Sigmoid colon (tissue), 7 donors: ENCODE results near the gene ILKAP. TPM values are rescaled to one million over a fixed set of nuclear protein-coding genes. Genes with fewer than 3 reads are reported as not detected.

Experiments used
- DNase-seq: peaks from one replicate; pipeline ENCODE4 v3.0.0-alpha.2; 2019
- H3K27ac ChIP-seq, 4 donors: fragments of 200-600 bp; sonication (generic); one replicate each; pipeline ENCODE4 v1.5.1; 2016 to 2019; ENCODE audit warnings: mild to moderate bottlenecking in 1 of 4
- H3K27me3 ChIP-seq, 3 donors: fragments of 200-600 bp; sonication (generic); one replicate each; pipeline ENCODE4 v1.5.1; 2019; ENCODE audit warnings: mild to moderate bottlenecking in 1 of 3
- H3K36me3 ChIP-seq, 4 donors: fragments of 200-600 bp; sonication (generic); one replicate each; pipeline ENCODE4 v1.5.1; 2016 to 2019
- H3K4me1 ChIP-seq, 4 donors: fragments of 200-600 bp; sonication (generic); one replicate each; pipeline ENCODE4 v1.5.1; 2017 to 2019
- H3K4me3 ChIP-seq, 4 donors: fragments of 200-600 bp; sonication (generic); one replicate each; pipeline ENCODE4 v1.5.1; 2017 to 2019; ENCODE audit warnings: mild to moderate bottlenecking in 2 of 4, moderate library complexity in 1 of 4
- H3K9me3 ChIP-seq, 4 donors: fragments of 200-600 bp in 3 of 4; sonication (generic) in 3 of 4; one replicate each; pipeline versions ENCODE4 v1.5.1 to v1.6.1; 2013 to 2019
- CTCF ChIP-seq, 4 experiments: fragments of 450-650 bp in 3 of 4; fragments of 200-600 bp in 1 of 4; IDR thresholded peaks; one replicate each; pipeline ENCODE4 v1.5.1; 2016 to 2019; ENCODE audit warnings: antibody characterized with exemption in 4 of 4, mild to moderate bottlenecking in 3 of 4, moderate library complexity in 2 of 4
- EP300 ChIP-seq, 4 donors: sonication (generic); formaldehyde crosslinking; IDR thresholded peaks; one replicate each; pipeline ENCODE4 v1.6.1; 2017; ENCODE audit warnings: antibody characterized with exemption in 4 of 4
- POLR2A ChIP-seq, 2 donors: fragments of 450-650 bp; IDR thresholded peaks; one replicate each; pipeline ENCODE4 v1.6.1; 2016; ENCODE audit warnings: antibody characterized with exemption in 2 of 2, mild to moderate bottlenecking in 2 of 2, moderate library complexity in 2 of 2
- POLR2AphosphoS5 ChIP-seq, 4 donors: sonication (generic); formaldehyde crosslinking; IDR thresholded peaks; one replicate each; pipeline ENCODE4 v1.6.1; 2017; ENCODE audit warnings: antibody characterized with exemption in 4 of 4
- WGBS, 2 donors: extraction: QIAGEN DNeasy Blood & Tissue Kit; methylation state at CpG; one replicate each; pipeline ENCODE4 v1.1.7; 2013; 5-methylcytosine and 5-hydroxymethylcytosine counted together
- intact Hi-C: fragments of 100-400 bp; cut with DNase I; formaldehyde crosslinking; loops from one replicate; pipeline ENCODE4 v1.15.1; 2023
- polyA plus RNA-seq, 3 donors: library from polyadenylated mRNA; stranded (reverse); fragments of 200-250 nt; gene quantifications; one replicate each; pipeline ENCODE4 v1.2.3, GENCODE V29; 2013
- total RNA-seq, 4 donors: library from RNA; depleted of rRNA; stranded (reverse); fragments of >200 nt; gene quantifications; one replicate each; pipeline ENCODE4 v1.1.0, GENCODE V29; 2016
- donor health status: healthy with polysubstance abuse.
- donor health status: Bipolar disorder and iron deficiency.
- donor health status: healthy.

ILKAP gene
- total and polyA plus RNA-seq, 7 donors: 26.4 to 57.3 (median 40.6) TPM

- H3K4me3 ChIP-seq: no peak overlapping the region
- DNase-seq: no peak
- H3K9me3 ChIP-seq: no peaks in the 10 kb centered on the region
- no peaks in the 10 kb centered on the region for H3K36me3 ChIP-seq
- no peak overlapping the region for H3K27ac ChIP-seq
- peaks cover 0 to 13% (median 4%) of the 10 kb centered on the region in 4 donors for H3K4me1 ChIP-seq
- intact Hi-C loops: no loop called here
- no peak for TF ChIP-seq CTCF (IDR thresholded peaks at IDR 0.05)
- TF ChIP-seq POLR2AphosphoS5 (IDR thresholded peaks at IDR 0.05): no peak
- TF ChIP-seq POLR2A (IDR thresholded peaks at IDR 0.05): no peak
- no peak for TF ChIP-seq EP300 (IDR thresholded peaks at IDR 0.05)
- WGBS, 2 donors: 89 to 96% methylated on average over 28 of the region's 28 CpGs
- no peaks in the 10 kb centered on the region for H3K27me3 ChIP-seq
Observed at GRCh38 chr2:238130111-238130695, 73.3 kb downstream of the ILKAP start.

GRCh38 chr2:238129166-238130010 is 74.1 kb downstream of the ILKAP start:
- H3K4me3 ChIP-seq: no peak overlapping the region
- H3K9me3 ChIP-seq: no peaks in the 10 kb centered on the region
- H3K36me3 ChIP-seq: no peaks in the 10 kb centered on the region
- intact Hi-C loops: no loop called here
- H3K27ac ChIP-seq: no peak overlapping the region
- WGBS, 2 donors: 81 to 90% methylated on average over 22 of the region's 22 CpGs
- H3K27me3 ChIP-seq: no peaks in the 10 kb centered on the region
- TF ChIP-seq POLR2AphosphoS5 (IDR thresholded peaks at IDR 0.05) (no peak), POLR2A (IDR thresholded peaks at IDR 0.05) (no peak)
- DNase-seq: no peak
- H3K4me1 ChIP-seq: peaks cover 0 to 13% (median 4%) of the 10 kb centered on the region in 4 donors

GRCh38 chr2:238128534-238129001 is 74.9 kb downstream of the ILKAP start:
- no peak for DNase-seq

GRCh38 chr2:238128061-238128440 is 75.4 kb downstream of the ILKAP start:
- 92% methylated on average over 22 of the region's 22 CpGs for WGBS, 2 donors
- no peaks in the 10 kb centered on the region for H3K9me3 ChIP-seq
- intact Hi-C loops: no loop called here
- no peaks in the 10 kb centered on the region for H3K36me3 ChIP-seq
- peak overlapping the region in 1 of 4 donors; percentile 48 for H3K4me3 ChIP-seq
- H3K27me3 ChIP-seq: no peaks in the 10 kb centered on the region
- TF ChIP-seq POLR2AphosphoS5 (IDR thresholded peaks at IDR 0.05): no peak
- no peak for TF ChIP-seq CTCF (IDR thresholded peaks at IDR 0.05)
- no peak for TF ChIP-seq EP300 (IDR thresholded peaks at IDR 0.05)
- TF ChIP-seq POLR2A (IDR thresholded peaks at IDR 0.05): no peak
- H3K27ac ChIP-seq: no peak overlapping the region
- no peak for DNase-seq
- H3K4me1 ChIP-seq: peaks cover 0 to 13% (median 4%) of the 10 kb centered on the region in 4 donors

More at GRCh38 chr2:238128534-238129001, 74.9 kb downstream of the ILKAP start:
- Histone ChIP-seq H3K4me3 (no peak overlapping the region), H3K27me3 (no peaks in the 10 kb centered on the region), H3K36me3 (no peaks in the 10 kb centered on the region), H3K27ac (no peak overlapping the region), H3K4me1 (peaks cover 0 to 13% (median 4%) of the 10 kb centered on the region in 4 donors), H3K9me3 (no peaks in the 10 kb centered on the region)
- intact Hi-C loops: no loop called here
- TF ChIP-seq POLR2AphosphoS5 (IDR thresholded peaks at IDR 0.05) (no peak), EP300 (IDR thresholded peaks at IDR 0.05) (no peak), POLR2A (IDR thresholded peaks at IDR 0.05) (no peak), CTCF (IDR thresholded peaks at IDR 0.05) (no peak)
- 74 to 78% methylated on average over 30 of the region's 30 CpGs for WGBS, 2 donors
